BLaER1 (cell line): Measurements from ENCODE around the gene UFC1.
"Not testable (repeated sequence)": the region's sequence is repeated elsewhere in the genome, so short reads cannot be mapped to it uniquely, and the experiment has no call there.

Experiments used
- H3K27ac ChIP-seq: shearing (Covaris generic); formaldehyde crosslinking; 2 replicates; pipeline ENCODE4 v1.8.1; 2022
- H3K27me3 ChIP-seq: shearing (Covaris generic); formaldehyde crosslinking; 2 replicates; pipeline ENCODE4 v1.8.1; 2022
- H3K36me3 ChIP-seq: shearing (Covaris generic); formaldehyde crosslinking; 2 replicates; pipeline ENCODE4 v1.8.1; 2022
- H3K4me1 ChIP-seq: shearing (Covaris generic); formaldehyde crosslinking; 2 replicates; pipeline ENCODE4 v1.8.1; 2022
- H3K4me2 ChIP-seq: shearing (Covaris generic); formaldehyde crosslinking; 2 replicates; pipeline ENCODE4 v1.8.1; 2022
- H3K4me3 ChIP-seq: shearing (Covaris generic); formaldehyde crosslinking; 2 replicates; pipeline ENCODE4 v1.8.1; 2022
- H3K9ac ChIP-seq: shearing (Covaris generic); formaldehyde crosslinking; 2 replicates; pipeline ENCODE4 v1.8.1; 2022
- H3K9me3 ChIP-seq: shearing (Covaris generic); formaldehyde crosslinking; 2 replicates; pipeline ENCODE4 v1.8.1; 2022
- H4K20me1 ChIP-seq: shearing (Covaris generic); formaldehyde crosslinking; 2 replicates; pipeline ENCODE4 v1.8.1; 2022
- Cebpa-rat ChIP-seq: shearing (Covaris generic); IDR thresholded peaks from 2 replicates; pipeline ENCODE4 v1.8.1; 2022

The UFC1 gene

DNA sequence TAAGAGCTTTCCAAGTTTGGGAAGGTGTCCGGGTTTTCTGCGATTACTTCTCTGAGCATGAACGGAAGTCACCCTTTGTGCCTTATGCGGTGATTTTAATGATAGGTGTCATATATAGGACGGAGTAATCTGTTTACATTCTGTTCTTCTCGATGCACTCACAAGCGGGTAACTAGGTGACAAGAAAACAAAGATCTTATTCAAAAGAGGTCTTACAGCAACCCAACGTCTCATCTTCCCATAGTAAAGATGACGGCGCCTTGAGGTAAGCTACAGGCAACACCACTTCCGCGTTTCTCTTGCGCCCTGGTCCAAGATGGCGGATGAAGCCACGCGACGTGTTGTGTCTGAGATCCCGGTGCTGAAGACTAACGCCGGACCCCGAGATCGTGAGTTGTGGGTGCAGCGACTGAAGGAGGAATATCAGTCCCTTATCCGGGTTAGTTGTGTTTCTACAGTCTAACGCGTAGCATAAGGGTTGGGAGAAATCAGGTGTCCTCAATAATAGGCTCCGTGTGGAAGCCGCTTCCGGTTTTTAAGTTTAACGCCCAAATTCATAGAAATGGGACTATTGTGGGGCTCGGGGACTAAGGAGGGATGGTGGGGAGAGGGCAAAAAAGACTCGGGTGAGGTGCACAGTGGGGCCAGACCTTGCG lies at the start of gene UFC1:
Gene UFC1 (plus strand): TSS at position 297 of the 656 bp plus-strand sequence. CDS start 20 bp downstream, at position 317.
- H3K9me3 ChIP-seq, result no peaks in the 10 kb centered on the region

DNA sequence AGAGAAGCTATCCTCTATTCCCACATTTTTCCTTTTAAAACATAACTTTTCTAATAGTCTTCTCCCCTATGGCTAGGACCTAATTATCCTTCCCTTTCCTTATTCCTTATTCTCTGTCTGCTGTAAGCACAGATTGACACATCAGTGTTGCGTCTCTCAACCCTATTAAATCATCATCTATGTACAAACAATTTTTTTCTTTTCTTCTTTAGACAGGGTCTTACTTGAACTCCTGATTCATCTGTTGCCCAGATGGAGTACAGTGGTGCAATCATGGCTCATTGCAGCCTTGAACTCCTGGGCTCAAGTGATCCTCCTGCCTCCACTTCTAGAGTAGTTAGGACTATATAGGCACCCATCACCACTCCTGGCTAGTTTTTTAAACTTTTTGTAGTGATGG lies 47.3 kb upstream of the UFC1 start:
- no peak overlapping the region for H3K4me2 ChIP-seq
- H3K9ac ChIP-seq, result no peak overlapping the region
- no peaks in the 10 kb centered on the region for H3K27me3 ChIP-seq
- no peaks in the 10 kb centered on the region for H3K4me1 ChIP-seq
- H3K4me3 ChIP-seq, result no peak overlapping the region
- H3K27ac ChIP-seq, result no peak overlapping the region
- peaks cover 100% of the 10 kb centered on the region for H4K20me1 ChIP-seq
- no peaks in the 10 kb centered on the region for H3K9me3 ChIP-seq
- no peak for TF ChIP-seq Cebpa-rat
- H3K36me3 ChIP-seq, result peaks cover 89% of the 10 kb centered on the region

More for the DNA sequence above, at the start of gene UFC1:
- Histone ChIP-seq H3K27me3 (no peaks in the 10 kb centered on the region), H3K9ac (peak within 1 kb of the TSS; percentile 94), H3K36me3 (peaks cover 32% of the 10 kb centered on the region), H4K20me1 (no peaks in the 10 kb centered on the region), H3K4me3 (peak within 1 kb of the TSS; percentile 87), H3K4me1 (peaks cover 31% of the 10 kb centered on the region), H3K4me2 (peak within 1 kb of the TSS; percentile 82), H3K27ac (peak within 1 kb of the TSS; percentile 96)
- no peak for TF ChIP-seq Cebpa-rat

DNA sequence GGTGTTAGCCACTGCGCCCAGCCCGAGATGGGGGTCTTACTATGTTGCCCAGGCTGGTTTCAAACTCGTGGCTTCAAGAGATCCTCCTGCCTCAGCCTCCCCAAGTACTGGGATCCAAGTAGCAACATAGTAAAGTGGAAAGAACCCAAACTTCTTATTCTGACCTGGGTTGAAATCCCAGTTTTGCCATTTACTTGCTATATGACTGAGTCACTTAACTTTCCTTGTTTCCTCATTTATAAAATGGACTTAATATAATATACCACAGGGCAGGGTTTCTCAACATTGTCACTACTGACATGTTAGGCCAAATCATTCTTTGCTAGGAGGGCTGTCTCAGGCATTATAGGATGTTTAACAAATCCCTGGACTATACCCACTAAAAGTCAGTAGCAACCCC lies 42.7 kb upstream of the UFC1 start:
- H3K27ac ChIP-seq, result no peak overlapping the region
- H3K36me3 ChIP-seq, result peaks cover 75% of the 10 kb centered on the region
- no peaks in the 10 kb centered on the region for H3K27me3 ChIP-seq
- peaks cover 100% of the 10 kb centered on the region for H4K20me1 ChIP-seq
- H3K4me1 ChIP-seq, result peaks cover 39% of the 10 kb centered on the region
- H3K4me3 ChIP-seq, result no peak overlapping the region
- H3K4me2 ChIP-seq, result no peak overlapping the region
- no peak for TF ChIP-seq Cebpa-rat
- no peaks in the 10 kb centered on the region for H3K9me3 ChIP-seq
- no peak overlapping the region for H3K9ac ChIP-seq

DNA sequence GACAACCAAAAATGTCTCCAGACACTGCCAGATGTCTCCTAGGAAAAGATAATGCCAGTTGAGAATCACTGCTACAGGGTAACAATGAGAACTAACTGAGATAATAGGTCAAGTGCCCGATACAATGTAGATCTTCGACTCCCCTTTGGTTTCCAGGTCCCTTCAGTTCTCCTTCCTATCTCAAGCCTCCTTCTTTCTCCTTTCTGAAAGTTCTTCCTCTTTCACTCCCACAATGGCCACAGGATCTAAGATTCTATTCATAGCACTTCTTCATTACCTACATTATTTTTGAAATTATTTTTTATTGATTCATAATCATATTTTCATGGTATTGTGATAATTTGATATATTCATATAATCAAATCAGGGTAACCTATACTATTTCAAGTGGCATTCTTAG lies 42.3 kb upstream of the UFC1 start:
- no peaks in the 10 kb centered on the region for H3K9me3 ChIP-seq
- H3K36me3 ChIP-seq, result peaks cover 75% of the 10 kb centered on the region
- H3K4me3 ChIP-seq, result no peak overlapping the region
- H3K4me1 ChIP-seq, result peaks cover 43% of the 10 kb centered on the region
- H3K27me3 ChIP-seq, result no peaks in the 10 kb centered on the region
- peaks cover 100% of the 10 kb centered on the region for H4K20me1 ChIP-seq
- H3K4me2 ChIP-seq, result no peak overlapping the region
- no peak for TF ChIP-seq Cebpa-rat
- no peak overlapping the region for H3K9ac ChIP-seq
- H3K27ac ChIP-seq, result no peak overlapping the region

DNA sequence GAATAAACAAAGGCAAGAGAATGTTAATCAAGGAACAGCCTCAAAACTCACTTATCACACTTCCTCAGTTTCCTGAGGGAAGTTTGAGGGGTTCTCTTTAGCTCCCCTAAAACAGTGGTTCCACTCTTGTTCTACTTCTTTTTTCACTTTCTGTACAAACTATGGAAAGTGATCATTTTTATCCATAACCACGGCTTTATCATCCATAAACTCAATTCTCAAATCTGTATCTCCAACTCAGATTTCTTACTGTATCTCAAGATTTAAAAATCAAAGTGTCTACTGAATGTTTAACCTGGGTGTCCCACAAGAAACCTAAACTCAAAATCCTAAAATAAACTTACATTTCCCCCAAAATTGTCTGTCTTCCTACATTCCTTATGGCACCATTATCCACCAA lies 39.9 kb upstream of the UFC1 start:
- TF ChIP-seq Cebpa-rat, result no peak
- Histone ChIP-seq H3K4me1 (peaks cover 55% of the 10 kb centered on the region), H3K27ac (no peak overlapping the region), H3K9ac (no peak overlapping the region), H3K4me3 (no peak overlapping the region), H3K9me3 (no peaks in the 10 kb centered on the region), H3K27me3 (no peaks in the 10 kb centered on the region), H4K20me1 (peaks cover 82% of the 10 kb centered on the region), H3K4me2 (0 out of 2 replicates have a peak overlapping the region, but pooled peaks have one; percentile 0), H3K36me3 (peaks cover 51% of the 10 kb centered on the region)

DNA sequence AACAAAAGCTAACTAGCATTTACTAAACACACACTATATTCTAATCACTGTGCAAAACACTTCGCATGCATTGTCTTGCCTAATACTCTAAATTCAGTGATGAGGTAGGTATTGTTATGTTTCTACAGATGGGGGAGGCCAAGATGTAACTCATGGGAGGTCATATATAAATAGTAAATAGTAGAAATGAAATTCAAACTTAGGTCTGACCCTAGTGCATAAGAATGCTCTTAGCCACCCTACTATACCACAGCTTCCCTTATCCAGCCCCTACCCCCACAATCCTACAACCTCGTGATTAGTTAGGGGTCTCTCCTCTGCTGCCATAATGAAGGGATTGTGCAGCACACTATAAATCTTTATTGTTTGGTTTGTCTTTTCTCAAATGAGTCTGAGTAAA lies 39.2 kb upstream of the UFC1 start:
- H3K9ac ChIP-seq, result no peak overlapping the region
- peaks cover 62% of the 10 kb centered on the region for H3K4me1 ChIP-seq
- no peaks in the 10 kb centered on the region for H3K9me3 ChIP-seq
- TF ChIP-seq Cebpa-rat, result no peak
- H3K4me3 ChIP-seq, result no peak overlapping the region
- H4K20me1 ChIP-seq, result peaks cover 75% of the 10 kb centered on the region
- H3K4me2 ChIP-seq, result peak overlapping the region; percentile 96; the same call in 1 of the 2 replicates
- H3K36me3 ChIP-seq, result peaks cover 45% of the 10 kb centered on the region
- no peak overlapping the region for H3K27ac ChIP-seq
- no peaks in the 10 kb centered on the region for H3K27me3 ChIP-seq

DNA sequence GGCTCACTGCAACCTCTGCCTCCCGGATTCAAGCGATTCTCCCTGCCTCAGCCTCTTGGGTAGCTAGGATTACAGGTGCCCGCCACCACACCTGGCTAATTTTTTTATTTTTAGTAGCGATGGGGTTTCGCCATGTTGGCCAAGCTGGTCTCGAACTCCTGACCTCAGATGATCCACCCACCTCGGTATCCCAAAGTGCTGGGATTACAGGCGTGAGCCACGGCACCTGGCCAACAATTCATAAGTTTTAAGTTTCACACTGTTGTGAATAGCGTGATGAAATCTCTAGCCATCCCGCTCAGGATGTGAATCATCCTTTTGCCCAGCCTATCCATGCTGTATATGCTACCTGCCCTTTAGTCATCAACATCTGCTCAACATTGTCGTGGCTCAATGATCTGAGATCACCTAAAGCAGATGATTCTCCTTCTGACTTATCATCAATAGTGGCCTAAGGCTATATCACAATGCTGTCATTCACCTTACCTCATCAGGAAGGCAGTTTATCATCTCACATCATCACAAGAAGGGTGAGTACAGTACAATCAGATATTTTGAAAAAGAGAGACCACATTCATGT lies 38.6 kb upstream of the UFC1 start:
- TF ChIP-seq Cebpa-rat, result no peak
- no peak overlapping the region for H3K27ac ChIP-seq
- H3K9ac ChIP-seq, result no peak overlapping the region
- H3K4me2 ChIP-seq, result peak overlapping the region; percentile 96
- H3K36me3 ChIP-seq, result peaks cover 44% of the 10 kb centered on the region
- peaks cover 68% of the 10 kb centered on the region for H3K4me1 ChIP-seq
- no peak overlapping the region for H3K4me3 ChIP-seq
- peaks cover 69% of the 10 kb centered on the region for H4K20me1 ChIP-seq
- H3K27me3 ChIP-seq, result no peaks in the 10 kb centered on the region
- H3K9me3 ChIP-seq, result no peaks in the 10 kb centered on the region

DNA sequence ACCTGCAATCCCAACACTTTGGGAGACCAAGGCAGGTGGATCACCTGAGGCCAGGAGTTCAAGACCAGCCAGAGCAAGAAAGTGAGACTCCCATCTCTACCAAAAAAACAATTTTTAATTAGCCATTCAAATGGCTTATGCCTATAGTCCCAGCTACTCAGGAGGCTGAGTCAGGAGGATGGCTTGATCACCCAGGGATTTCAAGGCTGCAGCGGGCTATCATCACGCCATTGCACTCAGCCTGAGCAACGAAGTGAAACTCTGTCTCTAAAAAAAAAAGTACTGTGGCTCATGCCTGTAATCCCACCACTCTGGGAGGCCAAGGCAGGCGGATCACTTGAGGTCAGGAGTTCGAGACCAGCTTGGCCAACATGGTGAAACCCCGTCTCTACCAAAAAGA lies 37.8 kb upstream of the UFC1 start:
- Histone ChIP-seq H3K4me1 (peaks cover 71% of the 10 kb centered on the region), H4K20me1 (peaks cover 61% of the 10 kb centered on the region), H3K36me3 (peaks cover 49% of the 10 kb centered on the region), H3K4me2 (peak overlapping the region; percentile 96)
- not testable (repeated sequence) for H3K4me3 ChIP-seq, H3K9me3 ChIP-seq, H3K27me3 ChIP-seq, H3K27ac ChIP-seq, H3K9ac ChIP-seq

DNA sequence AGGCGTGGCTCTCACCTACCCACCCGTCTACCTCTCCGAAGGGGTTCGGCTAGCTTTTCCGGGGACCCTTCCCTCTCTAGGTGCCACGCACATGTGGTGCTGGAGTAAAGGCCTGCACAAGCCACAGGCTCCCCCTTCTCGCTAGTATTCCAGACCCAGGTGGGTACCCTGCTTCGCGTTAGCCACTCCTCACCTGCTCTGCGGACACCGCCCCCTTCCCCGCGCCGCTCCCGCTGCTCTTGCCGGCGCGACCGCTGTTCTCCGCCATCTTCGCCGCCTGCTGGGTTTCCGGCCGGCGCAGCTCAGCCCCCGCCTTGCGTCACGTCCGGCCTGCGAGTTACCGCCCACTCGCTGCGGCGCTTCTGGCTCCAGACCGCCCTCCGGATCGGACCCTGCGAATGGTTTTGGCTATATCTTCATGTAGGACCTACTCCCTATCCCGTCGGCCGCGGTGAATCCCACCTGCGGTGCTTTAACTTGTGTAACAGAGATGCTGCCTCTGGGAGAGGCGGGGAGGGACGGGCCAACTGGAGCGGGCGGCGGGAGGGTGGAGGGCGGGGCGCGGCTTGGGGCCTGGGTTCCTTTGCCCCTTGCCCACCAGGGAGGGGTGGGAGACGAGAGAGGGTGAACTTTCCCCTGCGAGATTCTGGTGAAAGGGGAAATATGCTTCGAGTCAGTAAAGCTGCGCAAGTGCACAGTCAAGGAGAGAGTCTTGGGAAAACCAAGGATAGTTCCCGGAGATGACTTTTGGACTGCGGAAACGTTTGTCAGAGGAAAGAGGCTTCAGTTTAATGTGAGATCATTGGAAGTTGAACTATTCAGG lies 35.8 kb upstream of the UFC1 start, which contains the start of the genes NIT1 and PFDN2:
Gene NIT1 (plus strand): TSS at position 347 of the 823 bp plus-strand sequence. CDS start 72 bp downstream, at position 419.
Gene PFDN2 (minus strand): TSS at position 279 of the 823 bp plus-strand sequence. CDS start 11 bp downstream, at position 268.
- Histone ChIP-seq H3K4me2 (peak within 1 kb of the TSS; percentile 96), H3K27me3 (no peaks in the 10 kb centered on the region), H4K20me1 (peaks cover 41% of the 10 kb centered on the region), H3K9ac (peak within 1 kb of the TSS; percentile 93), H3K4me3 (peak within 1 kb of the TSS; percentile 94), H3K4me1 (peaks cover 62% of the 10 kb centered on the region), H3K9me3 (no peaks in the 10 kb centered on the region), H3K27ac (peak within 1 kb of the TSS; percentile 90), H3K36me3 (peaks cover 65% of the 10 kb centered on the region)
- TF ChIP-seq Cebpa-rat, result no peak
